NCI-H1417 (cell line): ENCODE measurements around the gene ART5.
"Not testable (repeated sequence)": the region's sequence is repeated elsewhere in the genome, so short reads cannot be mapped to it uniquely, and the experiment has no call there.

ENCODE experiments used
- DNase-seq, 3 experiments: peaks; one replicate each; lab custom pipeline; 2025; lab: John Stamatoyannopoulos, UW

ART5 gene

GRCh38 chr11:3657331-3657730 lies 15.5 kb upstream of the ART5 start:
- DNase-seq, result not testable (repeated sequence)

- no peak for DNase-seq
Measured at GRCh38 chr11:3655547-3655946, 13.8 kb upstream of the ART5 start.

GRCh38 chr11:3652514-3652913 lies 10.7 kb upstream of the ART5 start:
- DNase-seq, result not testable (repeated sequence)

GRCh38 chr11:3649374-3649773 lies 7.6 kb upstream of the ART5 start:
- not testable (repeated sequence) for DNase-seq

- DNase-seq, result not testable (repeated sequence)
Measured at GRCh38 chr11:3648843-3649242, 7.1 kb upstream of the ART5 start.

GRCh38 chr11:3645552-3645951 lies 3.8 kb upstream of the ART5 start:
- peak in 1 of 3 experiments; percentile 3 for DNase-seq

GRCh38 chr11:3644817-3645235 lies 3.0 kb upstream of the ART5 start, which contains the start of gene ART1:
TSS of gene ART1 (plus strand) at chr11:3645128. CDS start at chr11:3659214, 14,086 bp downstream.
- no peak for DNase-seq

- peak in 1 of 3 experiments; percentile 28 for DNase-seq
Measured at GRCh38 chr11:3643102-3643546, 1.3 kb upstream of the ART5 start.

- DNase-seq, result peak; percentile 75 to 83 (median 81)
Measured at GRCh38 chr11:3642071-3642951, 519 bp upstream of the ART5 start.

- DNase-seq, result no peak
Measured at GRCh38 chr11:3641191-3641590, 601 bp downstream of the ART5 start.

GRCh38 chr11:3639841-3640240 lies 2.0 kb downstream of the ART5 start:
- DNase-seq, result no peak

GRCh38 chr11:3638513-3638912 lies 3.3 kb downstream of the ART5 start:
- no peak for DNase-seq

GRCh38 chr11:3637201-3637600 lies 4.6 kb downstream of the ART5 start:
- no peak for DNase-seq

GRCh38 chr11:3635641-3636375 lies 6.0 kb downstream of the ART5 start:
- no peak for DNase-seq

GRCh38 chr11:3632070-3632660 lies 9.6 kb downstream of the ART5 start:
- DNase-seq, result no peak

GRCh38 chr11:3631331-3631730 lies 10.5 kb downstream of the ART5 start:
- no peak for DNase-seq

- DNase-seq, result no peak
Measured at GRCh38 chr11:3627291-3627690, 14.5 kb downstream of the ART5 start.

- no peak for DNase-seq
Measured at GRCh38 chr11:3626250-3626960, 15.4 kb downstream of the ART5 start.

- no peak for DNase-seq
Measured at GRCh38 chr11:3623767-3624458, 17.9 kb downstream of the ART5 start.

GRCh38 chr11:3623121-3623520 lies 18.7 kb downstream of the ART5 start:
- no peak for DNase-seq

GRCh38 chr11:3622521-3622920 lies 19.3 kb downstream of the ART5 start:
- DNase-seq, result no peak
